Psoas muscle (tissue), 8 donors: Measurements from ENCODE around the gene C1QTNF4. TPM values are rescaled to one million over a fixed set of nuclear protein-coding genes. Genes with fewer than 3 reads are reported as not detected.

ENCODE experiments used
- ATAC-seq, 4 donors: fragments of 200-7000 bp; cut with Tn5 transposase; one replicate each; pipeline ENCODE4 v1.9.1; 2020; ENCODE audit warnings: moderate library complexity in 3 of 4, mild to moderate bottlenecking in 2 of 4
- DNase-seq, 2 donors: peaks; one replicate each; pipeline ENCODE4 v3.0.0-alpha.2; 2020
- H3K27ac ChIP-seq: fragments of 200-600 bp; one replicate; pipeline ENCODE4 v1.8.0; 2022
- H3K27me3 ChIP-seq, 3 donors: fragments of 200-600 bp in 1 of 3; one replicate each; pipeline versions ENCODE4 v1.6.1 to v1.8.0; 2013 to 2022; ENCODE audit warnings: low read length in 2 of 3, mild to moderate bottlenecking in 2 of 3, moderate library complexity in 1 of 3; ENCODE audit not compliant: insufficient read depth in 3 of 3
- H3K36me3 ChIP-seq, 2 donors: fragments of 200-600 bp in 1 of 2; one replicate each; pipeline versions ENCODE4 v1.6.1 to v1.8.0; 2013 to 2022; ENCODE audit warnings: low read depth in 1 of 2, mild to moderate bottlenecking in 1 of 2, moderate library complexity in 1 of 2; ENCODE audit not compliant: insufficient read depth in 1 of 2
- H3K4me1 ChIP-seq: fragments of 200-600 bp; one replicate; pipeline ENCODE4 v1.8.0; 2022
- H3K4me3 ChIP-seq: fragments of 200-600 bp; one replicate; pipeline ENCODE4 v1.8.0; 2022; ENCODE audit warnings: mild to moderate bottlenecking
- H3K9me3 ChIP-seq: fragments of 200-600 bp; one replicate; pipeline ENCODE4 v1.8.0; 2022
- CTCF ChIP-seq: fragments of 200-600 bp; IDR thresholded peaks from one replicate; pipeline ENCODE4 v1.8.0; 2022; ENCODE audit warnings: antibody characterized with exemption
- WGBS, 3 donors: extraction: QIAGEN DNeasy Blood & Tissue Kit; methylation state at CpG; one replicate each; pipeline versions ENCODE4 v1.1.6 to v1.1.7; 2013; 5-methylcytosine and 5-hydroxymethylcytosine counted together
- intact Hi-C, 2 donors: fragments of 100-400 bp; cut with DNase I; formaldehyde crosslinking; loops; one replicate each; pipeline versions ENCODE4 v1.11.0 to v1.14.2; 2022
- polyA plus RNA-seq, 3 donors: library from polyadenylated mRNA; stranded (reverse); fragments of 200-250 nt; gene quantifications; one replicate each; pipeline ENCODE4 v1.2.3, GENCODE V29; 2013
- total RNA-seq, 4 donors: library from RNA; stranded (reverse); fragmentation: NEBNext Ultra II Directional in 2 of 4; extraction: Animal tissue kit (Norgen Biotek cat#: 25700) in 2 of 4; gene quantifications; one replicate each; pipeline versions ENCODE4 v1.2.1 to v1.2.4, GENCODE V29; 2021 to 2023
- donor health status: healthy with polysubstance abuse.
- donor health status: DM: no; HTN: no; CAD: no; lungs with moderate emphysema.
- donor health status: Bipolar disorder and iron deficiency.
- donor health status: healthy.
- donor health status: DM: yes; HTN: yes; CAD: no.
- donor health status: DM: no; HTN: no; CAD: no.
- donor health status: DM: no; HTN: no; CAD: no.
- donor health status: DM: yes; HTN: yes; CAD: no.

C1QTNF4 gene
- total and polyA plus RNA-seq, 7 donors = 0.19 to 0.70 (median 0.33) TPM; not detected in 1

- ATAC-seq (peak in 3 of 4 donors; percentile 43 to 60 (median 58)), DNase-seq (no peak)
- TF ChIP-seq CTCF = peak; percentile 34
- no peaks in the 10 kb centered on the region for H3K9me3 ChIP-seq
- WGBS, 3 donors = 82 to 86% (median 85%) methylated on average over 10 of the region's 10 CpGs
- intact Hi-C loops = no loop called here
- H3K4me1 ChIP-seq = no peaks in the 10 kb centered on the region
- H3K27ac ChIP-seq = no peak overlapping the region
- H3K4me3 ChIP-seq = no peak overlapping the region
- peaks cover 5 to 68% of the 10 kb centered on the region in 2 donors for H3K36me3 ChIP-seq
- H3K27me3 ChIP-seq = no peaks in the 10 kb centered on the region
Measured at GRCh38 chr11:47616726-47617416, 22.7 kb upstream of the C1QTNF4 start.

GRCh38 chr11:47615249-47615648 is 21.0 kb upstream of the C1QTNF4 start:
- Histone ChIP-seq H3K27me3 (no peaks in the 10 kb centered on the region), H3K4me3 (no peak overlapping the region), H3K9me3 (no peaks in the 10 kb centered on the region), H3K4me1 (no peaks in the 10 kb centered on the region), H3K36me3 (peaks cover 5 to 67% of the 10 kb centered on the region in 2 donors), H3K27ac (no peak overlapping the region)
- ATAC-seq (no peak), DNase-seq (no peak)
- intact Hi-C loops = no loop called here
- TF ChIP-seq CTCF = no peak

- no peaks in the 10 kb centered on the region for H3K9me3 ChIP-seq
- intact Hi-C loops = no loop called here
- WGBS, 3 donors = 19 to 28% (median 25%) methylated on average over 6 of the region's 6 CpGs
- H3K4me3 ChIP-seq = no peak overlapping the region
- H3K27me3 ChIP-seq = no peaks in the 10 kb centered on the region
- no peaks in the 10 kb centered on the region for H3K4me1 ChIP-seq
- no peak for DNase-seq
- H3K27ac ChIP-seq = no peak overlapping the region
- ATAC-seq = peak in 3 of 4 donors; percentile 32 to 46 (median 45)
- TF ChIP-seq CTCF = no peak
- peaks cover 0 to 48% of the 10 kb centered on the region in 2 donors for H3K36me3 ChIP-seq
Measured at GRCh38 chr11:47611348-47611794, 17.2 kb upstream of the C1QTNF4 start.

GRCh38 chr11:47609675-47610074 is 15.5 kb upstream of the C1QTNF4 start:
- intact Hi-C loops = no loop called here
- Histone ChIP-seq H3K9me3 (no peaks in the 10 kb centered on the region), H3K4me1 (no peaks in the 10 kb centered on the region), H3K36me3 (peaks cover 0 to 44% of the 10 kb centered on the region in 2 donors), H3K4me3 (no peak overlapping the region), H3K27me3 (no peaks in the 10 kb centered on the region), H3K27ac (no peak overlapping the region)
- TF ChIP-seq CTCF = no peak
- 45 to 69% (median 52%) methylated on average over 3 of the region's 3 CpGs for WGBS, 3 donors
- DNase-seq (no peak), ATAC-seq (no peak)

- Histone ChIP-seq H3K4me3 (no peak overlapping the region), H3K27me3 (no peaks in the 10 kb centered on the region), H3K4me1 (no peaks in the 10 kb centered on the region), H3K36me3 (peaks cover 0 to 42% of the 10 kb centered on the region in 2 donors), H3K9me3 (no peaks in the 10 kb centered on the region), H3K27ac (no peak overlapping the region)
- WGBS, 3 donors = 37 to 63% (median 50%) methylated on average over 7 of the region's 7 CpGs
- TF ChIP-seq CTCF = no peak
- intact Hi-C loops = no loop called here
- ATAC-seq (peak in 3 of 4 donors; percentile 40 to 48 (median 43)), DNase-seq (peak; percentile 50 to 62)
Measured at GRCh38 chr11:47607380-47607779, 13.2 kb upstream of the C1QTNF4 start.
